ENCODE data around the gene MYMX. TPM values are rescaled to one million over a fixed set of nuclear protein-coding genes. Genes with fewer than 3 reads are reported as not detected.
A peak's percentile ranks its signal among the peaks of the same experiment; 100 is the strongest.

Gene MYMX
- total and polyA plus RNA-seq, 2 of the 4 experiments (the other 2 are of a cell fraction): not detected

- TF ChIP-seq MXI1 (IDR thresholded peaks at IDR 0.05; ENCODE audit: borderline replicate concordance, low read depth, low read length) (peak; percentile 92; the same call in 1 of the 2 replicates), BHLHE40 (IDR thresholded peaks at IDR 0.05; ENCODE audit: low read depth, low read length) (peak; percentile 50), RFX5 (IDR thresholded peaks at IDR 0.05; ENCODE audit: low read depth, low read length) (no peak), RAD21 (IDR thresholded peaks at IDR 0.05; ENCODE audit: low read length) (no peak)
Observed at GRCh38 chr6:44247338-44248302, 30.9 kb downstream of the MYMX start (continued).

GRCh38 chr6:44248579-44248978 is 31.9 kb downstream of the MYMX start:
- Histone ChIP-seq H4K5ac (ENCODE audit: low read depth, low read length) (no peak overlapping the region), H3K14ac (replicated peaks; ENCODE audit: low read depth, low read length) (no peak overlapping the region), H3K4me3 (ENCODE audit: insufficient read depth, low read depth, low read length) (peak overlapping the region; percentile 85; the same call in 1 of the 2 replicates), H3K4me2 (ENCODE audit: low read depth, low read length) (peak overlapping the region; percentile 52), H3K9me3 (ENCODE audit: control insufficient read depth, insufficient read depth, low read length) (no peaks in the 10 kb centered on the region), H3K18ac (ENCODE audit: low read depth, low read length) (no peak overlapping the region), H4K8ac (ENCODE audit: low read depth in 2 of 2, low read length in 2 of 2) (no peak overlapping the region), H3K36me3 (ENCODE audit: control insufficient read depth, insufficient read depth, low read length) (peaks cover 41% of the 10 kb centered on the region), H2BK120ac (ENCODE audit: low read depth, low read length) (no peak overlapping the region), H3K4ac (ENCODE audit: low read depth, low read length) (no peak overlapping the region), H2BK20ac (ENCODE audit: low read depth, low read length) (no peak overlapping the region), H3K9ac (ENCODE audit: low read depth, low read length) (peak overlapping the region; percentile 85; the same call in 1 of the 2 replicates), H3K27me3 (ENCODE audit: control insufficient read depth, insufficient read depth, low read length) (no peaks in the 10 kb centered on the region), H3K23ac (ENCODE audit: low read depth, low read length) (peak overlapping the region; percentile 66), H3K4me1 (ENCODE audit: control insufficient read depth, insufficient read depth, low read length) (peaks cover 5% of the 10 kb centered on the region), H2BK5ac (ENCODE audit: low read depth, low read length, poor library complexity, severe bottlenecking) (no peak overlapping the region), H2AFZ (replicated peaks; ENCODE audit: low read length, poor library complexity) (no peak overlapping the region), H4K91ac (ENCODE audit: insufficient read depth, low read depth, low read length) (no peak overlapping the region), H3K27ac (ENCODE audit: insufficient read depth, low read length) (no peak overlapping the region), H3K9me1 (ENCODE audit: insufficient read depth, low read length) (peaks cover 18% of the 10 kb centered on the region), H2AK5ac (ENCODE audit: low read depth, low read length) (no peak overlapping the region), H2BK15ac (ENCODE audit: low read depth, low read length) (no peak overlapping the region), H3K56ac (ENCODE audit: extremely low read depth, insufficient read depth, low read length) (no peak overlapping the region), H3K79me1 (ENCODE audit: low read depth in 1 of 2, low read length in 2 of 2) (peaks cover 20 to 65% of the 10 kb centered on the region in 2 experiments), H4K20me1 (ENCODE audit: insufficient read depth, low read length) (peaks cover 66% of the 10 kb centered on the region), H2AK9ac (replicated peaks; ENCODE audit: low read depth, low read length, poor library complexity) (peak overlapping the region; percentile 45)
- dilution Hi-C loops (cut with HindIII; ENCODE audit: low sequenced_read_pairs, unreplicated experiment) (no loop called here), intact Hi-C loops (cut with micrococcal nuclease) (no loop called here), in situ Hi-C loops (cut with MboI; ENCODE audit: low sequenced_read_pairs) (no loop called here)
- ChIA-PET CTCF (interaction anchor here (1.0 to 1.4 kb wide), 2 partner anchors 8 to 11 kb away, joined by 3 to 4 read pairs; no protein-coding TSS in a partner anchor), POLR2A (ENCODE audit: unreplicated experiment) (no interaction called here)
- no CpG with 5 or more reads among the region's 1 CpG for WGBS, 2 experiments (ENCODE audit: extremely low coverage in 2 of 2, insufficient read length in 1 of 2)
- no peak for DNase-seq
- no TSS peak for BruUV-seq (replicated peaks)
- no peak for ATAC-seq (ENCODE audit: low read depth)
- TF ChIP-seq BHLHE40 (IDR thresholded peaks at IDR 0.05; ENCODE audit: low read depth, low read length) (no peak), RAD21 (IDR thresholded peaks at IDR 0.05; ENCODE audit: low read length) (no peak), MXI1 (IDR thresholded peaks at IDR 0.05; ENCODE audit: borderline replicate concordance, low read depth, low read length) (no peak), NFE2L2 (IDR thresholded peaks at IDR 0.05; ENCODE audit: low read depth, low read length) (no peak), SMC3 (IDR thresholded peaks at IDR 0.05; ENCODE audit: low read depth, low read length) (no peak), ELK1 (IDR thresholded peaks at IDR 0.05; ENCODE audit: borderline replicate concordance, low read depth, low read length) (no peak), RFX5 (IDR thresholded peaks at IDR 0.05; ENCODE audit: low read depth, low read length) (no peak), FOS (IDR thresholded peaks at IDR 0.05; ENCODE audit: low read depth, low read length) (no peak), POLR2A (IDR thresholded peaks at IDR 0.05; ENCODE audit: low read depth, low read length) (no peak), MAFK (IDR thresholded peaks at IDR 0.05; ENCODE audit: low read depth, low read length) (no peak)
- TF ChIP-seq, protein P1, sequence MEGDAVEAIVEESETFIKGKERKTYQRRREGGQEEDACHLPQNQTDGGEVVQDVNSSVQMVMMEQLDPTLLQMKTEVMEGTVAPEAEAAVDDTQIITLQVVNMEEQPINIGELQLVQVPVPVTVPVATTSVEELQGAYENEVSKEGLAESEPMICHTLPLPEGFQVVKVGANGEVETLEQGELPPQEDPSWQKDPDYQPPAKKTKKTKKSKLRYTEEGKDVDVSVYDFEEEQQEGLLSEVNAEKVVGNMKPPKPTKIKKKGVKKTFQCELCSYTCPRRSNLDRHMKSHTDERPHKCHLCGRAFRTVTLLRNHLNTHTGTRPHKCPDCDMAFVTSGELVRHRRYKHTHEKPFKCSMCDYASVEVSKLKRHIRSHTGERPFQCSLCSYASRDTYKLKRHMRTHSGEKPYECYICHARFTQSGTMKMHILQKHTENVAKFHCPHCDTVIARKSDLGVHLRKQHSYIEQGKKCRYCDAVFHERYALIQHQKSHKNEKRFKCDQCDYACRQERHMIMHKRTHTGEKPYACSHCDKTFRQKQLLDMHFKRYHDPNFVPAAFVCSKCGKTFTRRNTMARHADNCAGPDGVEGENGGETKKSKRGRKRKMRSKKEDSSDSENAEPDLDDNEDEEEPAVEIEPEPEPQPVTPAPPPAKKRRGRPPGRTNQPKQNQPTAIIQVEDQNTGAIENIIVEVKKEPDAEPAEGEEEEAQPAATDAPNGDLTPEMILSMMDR (conservative IDR thresholded peaks at IDR 0.05; ENCODE audit: low read depth, low read length): no peak

All from IMR-90 (cell line).